ENCODE results near the gene FBXW10.
"Not testable (repeated sequence)": the region's sequence is repeated elsewhere in the genome, so short reads cannot be mapped to it uniquely, and the experiment has no call there.

FBXW10 gene

GRCh38 chr17:18743699-18744421 lies at the start of gene FBXW10:
Gene FBXW10, plus strand, starts transcription at chr17:18744054. Its CDS starts 191 bp downstream, at chr17:18744245.
- H3K9me3 ChIP-seq (ENCODE audit: insufficient read depth, low read length); H3K27ac ChIP-seq (ENCODE audit: low read length); H3K27me3 ChIP-seq (ENCODE audit: low read depth, low read length); H4K20me1 ChIP-seq (ENCODE audit: insufficient read depth, low read length); H2AFZ ChIP-seq (ENCODE audit: low read depth, low read length); H3K9ac ChIP-seq (ENCODE audit: low read length); H3K79me2 ChIP-seq (ENCODE audit: low read length); H3K36me3 ChIP-seq (replicated peaks; ENCODE audit: low read depth, low read length); H3K4me2 ChIP-seq (ENCODE audit: low read length); H3K4me1 ChIP-seq (ENCODE audit: low read length); H3K4me3 ChIP-seq (ENCODE audit: low read length): not testable (repeated sequence)

- H3K27ac ChIP-seq (ENCODE audit: low read length); H3K4me2 ChIP-seq (ENCODE audit: low read length); H3K36me3 ChIP-seq (replicated peaks; ENCODE audit: low read depth, low read length): not testable (repeated sequence)
Measured at GRCh38 chr17:18695143-18695542, 48.7 kb upstream of the FBXW10 start.

DNA sequence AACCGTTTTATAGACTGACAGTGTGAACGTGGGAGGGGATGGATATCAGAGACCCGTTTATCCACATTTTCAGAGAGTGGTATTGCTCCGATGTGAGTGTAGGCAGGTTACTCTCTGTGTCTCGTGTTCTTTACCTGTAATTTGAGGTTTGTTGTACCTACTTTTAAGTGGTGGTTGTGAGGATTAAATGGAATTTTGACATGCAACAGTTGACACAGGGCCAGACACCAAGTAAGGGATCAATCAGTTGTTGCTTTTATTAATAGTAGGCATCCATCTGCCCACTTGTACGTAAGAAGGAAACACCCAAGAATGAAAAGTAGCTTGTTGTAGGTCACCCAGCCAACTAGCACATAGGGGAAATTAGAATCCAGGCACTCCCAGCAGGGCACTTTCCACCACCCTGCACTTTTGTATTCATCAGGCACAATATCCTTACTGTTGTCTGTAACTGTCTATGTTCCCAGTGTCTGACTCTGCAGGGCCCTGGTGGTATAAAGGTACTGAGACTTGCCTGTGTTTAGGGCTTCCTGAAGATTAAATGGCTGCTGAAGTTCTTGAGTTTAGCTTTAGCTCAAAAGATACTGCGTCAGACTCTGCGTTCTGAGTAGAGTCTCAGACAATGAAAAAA lies 45.3 kb upstream of the FBXW10 start:
- H3K27me3 ChIP-seq (ENCODE audit: low read depth, low read length); H2AFZ ChIP-seq (ENCODE audit: low read depth, low read length); H3K27ac ChIP-seq (ENCODE audit: low read length); H3K4me1 ChIP-seq (ENCODE audit: low read length); H3K9me3 ChIP-seq (ENCODE audit: insufficient read depth, low read length); H3K36me3 ChIP-seq (replicated peaks; ENCODE audit: low read depth, low read length); H3K79me2 ChIP-seq (ENCODE audit: low read length); H4K20me1 ChIP-seq (ENCODE audit: insufficient read depth, low read length): not testable (repeated sequence)
- H3K4me2 ChIP-seq (ENCODE audit: low read length), result peak overlapping the region; percentile 55
- H3K9ac ChIP-seq (ENCODE audit: low read length), result peak overlapping the region; percentile 39; the same call in 1 of the 2 replicates
- H3K4me3 ChIP-seq (ENCODE audit: low read length), result peak overlapping the region; percentile 75

More at GRCh38 chr17:18695143-18695542, 48.7 kb upstream of the FBXW10 start:
- H3K79me2 ChIP-seq (ENCODE audit: low read length); H3K9ac ChIP-seq (ENCODE audit: low read length); H3K27me3 ChIP-seq (ENCODE audit: low read depth, low read length); H3K4me3 ChIP-seq (ENCODE audit: low read length); H2AFZ ChIP-seq (ENCODE audit: low read depth, low read length); H3K4me1 ChIP-seq (ENCODE audit: low read length); H3K9me3 ChIP-seq (ENCODE audit: insufficient read depth, low read length); H4K20me1 ChIP-seq (ENCODE audit: insufficient read depth, low read length): not testable (repeated sequence)

- H2AFZ ChIP-seq (ENCODE audit: low read depth, low read length); H4K20me1 ChIP-seq (ENCODE audit: insufficient read depth, low read length); H3K27me3 ChIP-seq (ENCODE audit: low read depth, low read length); H3K9me3 ChIP-seq (ENCODE audit: insufficient read depth, low read length); H3K9ac ChIP-seq (ENCODE audit: low read length); H3K4me1 ChIP-seq (ENCODE audit: low read length); H3K36me3 ChIP-seq (replicated peaks; ENCODE audit: low read depth, low read length); H3K27ac ChIP-seq (ENCODE audit: low read length); H3K4me2 ChIP-seq (ENCODE audit: low read length); H3K79me2 ChIP-seq (ENCODE audit: low read length); H3K4me3 ChIP-seq (ENCODE audit: low read length): not testable (repeated sequence)
Measured at GRCh38 chr17:18705955-18706354, 37.9 kb upstream of the FBXW10 start.

DNA sequence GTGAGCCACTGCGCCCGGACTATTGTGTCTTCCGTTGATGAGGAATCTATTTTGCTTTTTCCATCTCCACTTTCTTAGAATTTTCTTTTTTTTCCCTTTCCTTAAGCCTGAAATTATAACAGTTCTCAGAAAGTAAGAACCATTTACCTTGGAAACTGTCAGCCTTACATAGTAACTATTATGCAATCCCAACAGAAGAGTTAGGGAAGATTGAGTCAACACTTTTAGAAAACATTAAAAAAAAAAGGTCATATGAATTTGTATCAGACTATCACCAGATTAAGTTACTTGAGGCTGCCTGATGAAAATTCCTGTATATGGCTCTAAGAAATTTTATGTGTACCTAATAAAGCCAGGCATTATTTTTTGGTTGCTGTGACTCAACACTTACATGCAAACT lies 35.6 kb upstream of the FBXW10 start:
- H2AFZ ChIP-seq (ENCODE audit: low read depth, low read length); H3K9ac ChIP-seq (ENCODE audit: low read length); H3K4me2 ChIP-seq (ENCODE audit: low read length); H3K4me3 ChIP-seq (ENCODE audit: low read length); H3K36me3 ChIP-seq (replicated peaks; ENCODE audit: low read depth, low read length); H3K27me3 ChIP-seq (ENCODE audit: low read depth, low read length); H3K27ac ChIP-seq (ENCODE audit: low read length); H3K4me1 ChIP-seq (ENCODE audit: low read length); H3K79me2 ChIP-seq (ENCODE audit: low read length); H4K20me1 ChIP-seq (ENCODE audit: insufficient read depth, low read length); H3K9me3 ChIP-seq (ENCODE audit: insufficient read depth, low read length): not testable (repeated sequence)

DNA sequence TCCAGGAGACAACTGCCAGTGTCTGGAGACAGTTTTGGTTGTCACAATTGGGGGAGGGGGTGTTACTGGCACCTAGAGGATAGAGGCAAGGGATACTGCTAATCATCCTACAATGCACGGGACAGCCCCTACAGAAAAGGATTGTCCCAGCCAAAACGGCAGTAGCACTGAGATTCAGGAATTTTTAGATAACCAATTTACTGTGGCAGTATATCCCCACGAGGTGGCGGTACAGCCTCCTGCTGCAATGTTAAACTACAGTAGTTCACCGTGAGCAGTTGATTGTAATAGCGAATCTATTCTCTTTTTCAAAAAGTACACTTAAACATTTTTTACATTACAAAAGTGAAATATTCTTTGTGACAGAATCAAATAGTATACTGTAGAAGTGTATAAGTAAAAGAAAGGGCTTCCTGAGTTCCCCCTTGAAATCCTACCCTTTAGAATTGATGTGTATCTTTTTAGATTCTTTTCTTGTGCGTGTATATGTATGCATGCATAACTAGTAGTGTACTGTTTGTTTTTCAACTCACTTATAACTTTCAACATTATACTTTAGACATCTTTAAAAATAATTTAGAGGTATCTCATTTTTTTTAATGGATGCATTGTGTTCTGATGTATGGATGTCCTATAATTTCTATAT lies 31.4 kb upstream of the FBXW10 start:
- not testable (repeated sequence) for H3K36me3 ChIP-seq (replicated peaks; ENCODE audit: low read depth, low read length); H3K4me2 ChIP-seq (ENCODE audit: low read length); H3K4me1 ChIP-seq (ENCODE audit: low read length); H2AFZ ChIP-seq (ENCODE audit: low read depth, low read length); H3K4me3 ChIP-seq (ENCODE audit: low read length); H4K20me1 ChIP-seq (ENCODE audit: insufficient read depth, low read length); H3K9me3 ChIP-seq (ENCODE audit: insufficient read depth, low read length); H3K27ac ChIP-seq (ENCODE audit: low read length); H3K27me3 ChIP-seq (ENCODE audit: low read depth, low read length); H3K9ac ChIP-seq (ENCODE audit: low read length); H3K79me2 ChIP-seq (ENCODE audit: low read length)
- TF ChIP-seq CTCF (IDR thresholded peaks at IDR 0.05; ENCODE audit: low read depth, low read length), result 0 out of 2 replicates have a peak, but pooled peaks have one; percentile 8

DNA sequence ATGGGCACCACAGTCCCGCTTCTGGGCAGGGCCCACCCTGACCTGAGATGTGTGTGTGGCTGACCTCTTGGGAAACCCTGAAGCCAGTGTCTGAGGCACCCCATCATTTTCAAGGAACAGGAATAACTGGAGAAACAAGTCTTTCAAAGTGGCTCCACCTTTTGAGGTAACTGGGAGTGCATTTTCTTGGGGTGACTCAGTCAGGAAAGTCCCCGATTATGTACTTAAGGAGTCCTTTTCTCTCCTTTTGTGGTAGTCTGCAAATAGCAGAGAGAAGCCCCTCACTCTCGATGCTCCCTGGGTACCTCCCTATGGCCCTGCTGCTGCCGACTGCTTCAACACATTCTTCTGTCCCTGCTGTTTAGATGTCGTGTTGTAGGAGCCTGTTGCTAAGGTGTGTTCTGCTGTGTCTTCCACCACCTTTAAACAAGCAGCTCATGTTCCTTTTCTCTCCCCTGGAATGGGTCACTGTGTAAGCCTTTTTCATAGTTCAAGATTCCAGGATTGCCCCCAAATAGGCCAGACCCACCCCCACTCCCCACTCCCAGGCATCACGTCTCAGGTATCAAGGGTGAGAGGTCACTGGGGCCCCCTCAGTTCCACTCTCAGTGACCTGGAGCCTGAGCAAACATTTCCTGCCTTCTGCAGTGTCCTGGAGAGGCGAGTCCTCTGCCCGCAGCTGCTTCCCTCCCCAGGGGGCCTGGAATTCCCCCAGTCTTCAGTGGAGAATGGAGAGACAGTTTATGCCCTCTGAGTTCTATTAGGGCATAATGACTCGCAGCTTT lies 25.0 kb upstream of the FBXW10 start:
- H3K79me2 ChIP-seq (ENCODE audit: low read length); H3K9ac ChIP-seq (ENCODE audit: low read length); H3K36me3 ChIP-seq (replicated peaks; ENCODE audit: low read depth, low read length); H3K27ac ChIP-seq (ENCODE audit: low read length); H3K4me2 ChIP-seq (ENCODE audit: low read length); H2AFZ ChIP-seq (ENCODE audit: low read depth, low read length); H3K4me3 ChIP-seq (ENCODE audit: low read length); H4K20me1 ChIP-seq (ENCODE audit: insufficient read depth, low read length); H3K9me3 ChIP-seq (ENCODE audit: insufficient read depth, low read length); H3K4me1 ChIP-seq (ENCODE audit: low read length); H3K27me3 ChIP-seq (ENCODE audit: low read depth, low read length): not testable (repeated sequence)

- not testable (repeated sequence) for H3K9me3 ChIP-seq (ENCODE audit: insufficient read depth, low read length); H3K36me3 ChIP-seq (replicated peaks; ENCODE audit: low read depth, low read length); H3K79me2 ChIP-seq (ENCODE audit: low read length); H2AFZ ChIP-seq (ENCODE audit: low read depth, low read length); H3K4me2 ChIP-seq (ENCODE audit: low read length); H3K9ac ChIP-seq (ENCODE audit: low read length); H3K4me1 ChIP-seq (ENCODE audit: low read length); H3K27me3 ChIP-seq (ENCODE audit: low read depth, low read length); H4K20me1 ChIP-seq (ENCODE audit: insufficient read depth, low read length); H3K4me3 ChIP-seq (ENCODE audit: low read length); H3K27ac ChIP-seq (ENCODE audit: low read length)
Measured at GRCh38 chr17:18719428-18720110, 24.3 kb upstream of the FBXW10 start.
